ENCODE results near the gene MYO18A. TPM values are rescaled to one million over a fixed set of nuclear protein-coding genes. Genes with fewer than 3 reads are reported as not detected.

Gene MYO18A
- total RNA-seq, 1 experiment from 2014 or later = 24.0 TPM

- TF ChIP-seq, protein P1, sequence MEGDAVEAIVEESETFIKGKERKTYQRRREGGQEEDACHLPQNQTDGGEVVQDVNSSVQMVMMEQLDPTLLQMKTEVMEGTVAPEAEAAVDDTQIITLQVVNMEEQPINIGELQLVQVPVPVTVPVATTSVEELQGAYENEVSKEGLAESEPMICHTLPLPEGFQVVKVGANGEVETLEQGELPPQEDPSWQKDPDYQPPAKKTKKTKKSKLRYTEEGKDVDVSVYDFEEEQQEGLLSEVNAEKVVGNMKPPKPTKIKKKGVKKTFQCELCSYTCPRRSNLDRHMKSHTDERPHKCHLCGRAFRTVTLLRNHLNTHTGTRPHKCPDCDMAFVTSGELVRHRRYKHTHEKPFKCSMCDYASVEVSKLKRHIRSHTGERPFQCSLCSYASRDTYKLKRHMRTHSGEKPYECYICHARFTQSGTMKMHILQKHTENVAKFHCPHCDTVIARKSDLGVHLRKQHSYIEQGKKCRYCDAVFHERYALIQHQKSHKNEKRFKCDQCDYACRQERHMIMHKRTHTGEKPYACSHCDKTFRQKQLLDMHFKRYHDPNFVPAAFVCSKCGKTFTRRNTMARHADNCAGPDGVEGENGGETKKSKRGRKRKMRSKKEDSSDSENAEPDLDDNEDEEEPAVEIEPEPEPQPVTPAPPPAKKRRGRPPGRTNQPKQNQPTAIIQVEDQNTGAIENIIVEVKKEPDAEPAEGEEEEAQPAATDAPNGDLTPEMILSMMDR (IDR thresholded peaks at IDR 0.05; ENCODE audit: unreplicated experiment) = no peak
- no peaks in the 10 kb centered on the region for H3K27me3 Mint-ChIP-seq (ENCODE audit: insufficient read depth, unreplicated experiment)
- intact Hi-C loops (cut with micrococcal nuclease) = no loop called here
- H3K27ac Mint-ChIP-seq (ENCODE audit: low read depth, unreplicated experiment) = no peak overlapping the region
- CTCF ChIA-PET = interaction anchor here (1.8 kb wide), 1 partner anchor 31 kb away, joined by 6 read pairs; no protein-coding TSS in a partner anchor
- no TSS peak for BruUV-seq (replicated peaks)
- no peaks in the 10 kb centered on the region for H3K4me1 Mint-ChIP-seq (ENCODE audit: insufficient read depth, unreplicated experiment)
- H3K9me3 Mint-ChIP-seq (ENCODE audit: unreplicated experiment) = no peaks in the 10 kb centered on the region
- H3K4me3 Mint-ChIP-seq (ENCODE audit: unreplicated experiment) = no peak overlapping the region
- POLR2A ChIA-PET = no interaction called here
- peaks cover 20% of the 10 kb centered on the region for H3K36me3 Mint-ChIP-seq (ENCODE audit: insufficient read depth, unreplicated experiment)
- no peak for DNase-seq (ENCODE audit: unreplicated experiment)
These were observed 99.9 kb downstream of the MYO18A start for GRCh38 chr17:29080323-29080722.

GRCh38 chr17:29079887-29080286 is 100.3 kb downstream of the MYO18A start:
- intact Hi-C loops (cut with micrococcal nuclease) = no loop called here
- Mint-ChIP-seq H3K9me3 (ENCODE audit: unreplicated experiment) (no peaks in the 10 kb centered on the region), H3K27ac (ENCODE audit: low read depth, unreplicated experiment) (no peak overlapping the region), H3K4me3 (ENCODE audit: unreplicated experiment) (no peak overlapping the region), H3K27me3 (ENCODE audit: insufficient read depth, unreplicated experiment) (no peaks in the 10 kb centered on the region), H3K4me1 (ENCODE audit: insufficient read depth, unreplicated experiment) (no peaks in the 10 kb centered on the region), H3K36me3 (ENCODE audit: insufficient read depth, unreplicated experiment) (peaks cover 20% of the 10 kb centered on the region)
- CTCF ChIA-PET = interaction anchor here (1.8 kb wide), 1 partner anchor 32 kb away, joined by 6 read pairs; no protein-coding TSS in a partner anchor
- no peak for DNase-seq (ENCODE audit: unreplicated experiment)
- TF ChIP-seq, protein P1 (IDR thresholded peaks at IDR 0.05; ENCODE audit: unreplicated experiment) = no peak
- BruUV-seq (replicated peaks) = no TSS peak
- POLR2A ChIA-PET = interaction anchor here (1.0 kb wide), 1 partner anchor 44 kb away, joined by 3 read pairs; no protein-coding TSS in a partner anchor

DNA sequence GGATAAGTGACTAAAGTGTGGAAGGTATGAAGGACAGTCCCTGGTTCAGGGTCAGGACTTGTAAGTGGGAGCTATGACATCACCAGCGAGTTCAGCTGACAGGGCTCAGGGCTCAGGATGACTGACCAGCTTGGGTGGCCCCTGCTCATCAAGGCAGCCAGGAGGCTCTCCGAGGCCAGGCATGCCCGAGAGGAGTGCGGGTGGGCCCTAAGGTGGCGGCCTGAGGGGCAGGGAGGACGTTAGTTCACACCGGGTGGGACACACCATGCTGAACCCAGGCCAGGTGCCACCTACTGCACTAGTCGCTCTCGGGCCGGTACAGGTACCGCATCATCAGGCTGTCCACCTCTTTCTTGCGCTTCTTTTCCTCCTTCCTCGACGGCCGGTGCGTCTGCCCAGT is 100.8 kb downstream of the MYO18A start:
- TF ChIP-seq, protein P1 (IDR thresholded peaks at IDR 0.05; ENCODE audit: unreplicated experiment) = no peak
- no peak overlapping the region for H3K4me3 Mint-ChIP-seq (ENCODE audit: unreplicated experiment)
- no peaks in the 10 kb centered on the region for H3K4me1 Mint-ChIP-seq (ENCODE audit: insufficient read depth, unreplicated experiment)
- BruUV-seq (replicated peaks) = no TSS peak
- peaks cover 20% of the 10 kb centered on the region for H3K36me3 Mint-ChIP-seq (ENCODE audit: insufficient read depth, unreplicated experiment)
- ChIA-PET POLR2A (interaction anchor here (1.0 kb wide), 1 partner anchor 44 kb away, joined by 3 read pairs; no protein-coding TSS in a partner anchor), CTCF (interaction anchor here (1.3 to 1.8 kb wide), 3 partner anchors 32 to 114 kb away, joined by 3 to 7 read pairs (median 6); no protein-coding TSS in a partner anchor)
- no peaks in the 10 kb centered on the region for H3K27me3 Mint-ChIP-seq (ENCODE audit: insufficient read depth, unreplicated experiment)
- DNase-seq (ENCODE audit: unreplicated experiment) = no peak
- intact Hi-C loops (cut with micrococcal nuclease) = no loop called here
- no peak overlapping the region for H3K27ac Mint-ChIP-seq (ENCODE audit: low read depth, unreplicated experiment)
- no peaks in the 10 kb centered on the region for H3K9me3 Mint-ChIP-seq (ENCODE audit: unreplicated experiment)

DNA sequence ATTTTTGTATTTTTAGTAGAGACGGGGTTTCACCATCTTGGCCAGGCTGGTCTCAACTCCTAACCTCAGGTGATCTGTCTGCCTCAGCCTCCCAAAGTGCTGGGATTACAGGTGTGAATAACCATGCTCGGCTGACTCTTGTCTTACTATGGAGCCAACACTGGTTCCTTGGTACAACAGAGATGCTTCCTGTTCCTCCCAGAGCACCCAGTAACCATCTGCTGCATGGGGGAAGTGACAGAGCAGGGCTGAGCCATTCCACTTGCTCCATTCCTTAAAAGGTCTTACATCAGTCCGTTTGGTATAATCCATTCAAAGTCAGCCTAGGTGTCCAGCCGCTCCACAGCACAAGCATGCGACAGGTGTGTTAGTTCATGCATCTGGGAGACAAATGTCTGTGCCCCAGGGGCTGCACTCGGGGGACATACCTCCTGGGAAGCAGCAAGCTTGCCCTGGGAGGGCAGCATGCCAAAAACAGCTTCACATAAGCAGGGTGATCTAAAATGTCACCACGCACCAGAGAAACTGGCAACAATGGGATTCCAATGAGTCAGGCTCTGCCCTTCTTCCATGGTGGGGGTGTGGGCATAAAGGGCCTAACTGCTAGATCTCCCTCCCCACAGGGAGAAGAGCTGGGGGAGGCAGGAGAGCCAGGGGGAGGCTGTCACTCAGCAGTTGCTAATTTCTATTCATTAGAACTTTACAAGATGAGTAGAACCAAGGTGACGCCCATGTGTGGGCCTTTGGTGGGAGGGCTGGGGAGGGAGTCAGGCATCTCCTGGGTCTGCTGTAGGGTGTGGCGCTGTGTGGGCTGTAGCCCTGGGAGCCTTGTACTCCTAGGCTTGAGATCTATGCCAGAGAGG is 101.8 kb downstream of the MYO18A start:
- Mint-ChIP-seq H3K9me3 (ENCODE audit: unreplicated experiment) (no peaks in the 10 kb centered on the region), H3K4me1 (ENCODE audit: insufficient read depth, unreplicated experiment) (no peaks in the 10 kb centered on the region), H3K27ac (ENCODE audit: low read depth, unreplicated experiment) (no peak overlapping the region), H3K27me3 (ENCODE audit: insufficient read depth, unreplicated experiment) (no peaks in the 10 kb centered on the region), H3K4me3 (ENCODE audit: unreplicated experiment) (no peak overlapping the region), H3K36me3 (ENCODE audit: insufficient read depth, unreplicated experiment) (peaks cover 20% of the 10 kb centered on the region)
- ChIA-PET POLR2A (interaction anchor here (0.6 to 1.0 kb wide), 3 partner anchors 43 to 95 kb away, joined by 3 read pairs; no protein-coding TSS in a partner anchor), CTCF (interaction anchor here (1.3 to 1.8 kb wide), 3 partner anchors 33 to 113 kb away, joined by 3 to 7 read pairs (median 6); no protein-coding TSS in a partner anchor)
- intact Hi-C loops (cut with micrococcal nuclease) = no loop called here
- DNase-seq (ENCODE audit: unreplicated experiment) = peak; percentile 63
- no TSS peak for BruUV-seq (replicated peaks)
- TF ChIP-seq, protein P1 (IDR thresholded peaks at IDR 0.05; ENCODE audit: unreplicated experiment) = no peak

Data from MCF 10A (cell line).